Activated CD4-positive, CD25-positive, alpha-beta regulatory T cell treated with anti-CD3 and anti-CD28 coated beads, Interleukin-2, amount 50 U/mL, for 16 hours (primary cell): ENCODE results near the gene RHBG.
A peak's percentile ranks its signal among the peaks of the same experiment; 100 is the strongest.

ENCODE experiments used
- DNase-seq: peaks from one replicate; pipeline ENCODE4 v3.0.0-alpha.2; 2020; ENCODE audit warnings: low read depth, low spot score

Gene RHBG

DNA sequence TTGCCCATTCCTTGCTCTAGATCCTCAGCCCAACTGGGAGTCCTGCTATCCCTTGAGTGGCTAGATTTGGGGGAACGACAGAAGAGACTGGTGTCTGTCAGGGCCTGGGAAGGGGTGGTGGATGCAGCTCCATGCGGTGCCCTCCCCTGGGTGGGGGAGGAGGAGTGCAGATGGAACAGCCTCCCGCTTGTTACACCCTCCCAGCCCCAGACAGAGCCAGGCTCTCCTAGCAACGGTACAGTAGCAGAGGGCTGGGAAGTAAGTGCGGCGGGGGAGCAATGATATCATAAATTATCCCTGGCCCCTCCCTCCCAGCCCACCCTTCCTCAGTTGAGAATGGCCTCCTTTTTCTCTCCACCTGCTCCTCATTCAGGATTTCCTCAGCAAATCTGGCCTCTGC, 37.2 kb downstream of the RHBG start:
- no peak for DNase-seq

DNA sequence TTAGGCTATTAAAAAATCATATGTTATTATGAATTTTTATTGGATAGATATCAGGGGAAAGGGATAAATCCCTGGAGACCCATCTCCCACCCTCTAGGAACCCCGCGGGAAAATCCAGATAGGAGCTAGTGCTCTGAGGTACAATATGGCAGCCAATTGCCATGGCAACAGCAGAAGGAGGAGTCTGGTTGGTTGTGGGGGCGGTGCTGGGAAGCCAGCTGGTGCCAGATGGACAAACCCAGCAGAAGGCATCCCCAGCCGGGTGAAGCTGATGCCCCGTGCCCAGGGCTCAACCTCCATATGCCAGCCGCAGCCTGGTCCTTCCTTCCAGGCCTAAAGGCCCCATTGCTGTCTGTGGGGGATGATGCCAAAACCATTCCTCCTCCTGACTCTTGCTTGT, 38.3 kb downstream of the RHBG start:
- no peak for DNase-seq

DNA sequence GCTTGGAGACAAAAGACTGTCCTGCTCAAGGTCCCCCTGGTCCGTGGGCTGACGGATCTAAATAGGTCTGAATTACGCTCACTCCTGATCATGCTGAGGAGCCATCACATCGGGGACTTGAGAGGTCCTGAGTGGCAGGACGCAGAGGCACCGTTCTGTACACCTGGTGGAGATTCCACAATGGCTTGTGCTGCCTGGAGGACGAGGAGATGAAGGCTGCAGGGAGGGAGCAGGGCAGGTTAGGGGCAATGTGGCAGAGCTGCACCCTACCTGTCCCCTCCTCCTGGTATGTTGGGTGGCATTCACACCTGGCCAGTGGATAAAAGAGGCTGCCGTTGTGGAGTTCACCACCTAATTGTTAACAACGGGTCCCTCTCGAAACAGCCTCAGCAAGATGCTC, 38.7 kb downstream of the RHBG start:
- DNase-seq: no peak

DNA sequence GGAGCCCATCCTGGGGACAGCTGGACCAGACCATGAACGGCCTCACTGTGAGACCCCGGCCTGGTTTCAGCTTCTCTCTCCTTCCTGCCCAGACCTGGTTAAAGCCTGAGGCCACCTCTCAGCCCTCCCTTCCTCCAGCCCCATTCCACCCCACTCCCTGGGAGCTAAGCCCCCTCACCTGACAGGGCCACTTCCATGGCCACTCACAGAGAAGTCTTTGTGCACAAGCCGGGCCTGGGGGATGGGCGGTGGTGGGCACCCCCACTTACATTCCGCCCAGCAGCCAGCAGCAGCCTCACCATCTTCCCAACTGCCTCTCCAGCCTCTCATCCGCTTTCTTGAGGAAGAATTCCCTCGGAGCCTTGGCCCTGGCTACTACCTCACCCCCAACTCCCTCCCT, 40.4 kb downstream of the RHBG start:
- no peak for DNase-seq

DNA sequence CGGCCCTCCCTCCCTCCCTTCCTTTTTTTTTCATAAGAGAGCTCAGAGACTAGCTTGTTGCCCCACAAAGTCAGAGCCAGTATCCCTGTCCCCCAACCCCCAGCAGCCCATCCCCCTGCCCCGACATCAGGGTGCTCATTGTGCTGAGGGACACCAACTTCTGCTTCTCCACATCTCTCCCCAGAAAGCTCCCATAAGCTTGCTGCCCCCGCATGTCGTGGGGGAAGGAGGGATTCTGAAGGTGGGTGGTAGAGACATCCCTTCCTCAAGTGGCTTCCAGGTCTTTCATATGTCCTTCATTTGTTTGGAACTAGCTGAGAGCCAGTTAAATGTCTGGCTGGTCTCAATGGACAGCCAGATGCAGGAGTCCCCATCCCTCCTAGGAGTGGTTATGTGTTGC, 41.2 kb downstream of the RHBG start:
- DNase-seq: no peak

DNA sequence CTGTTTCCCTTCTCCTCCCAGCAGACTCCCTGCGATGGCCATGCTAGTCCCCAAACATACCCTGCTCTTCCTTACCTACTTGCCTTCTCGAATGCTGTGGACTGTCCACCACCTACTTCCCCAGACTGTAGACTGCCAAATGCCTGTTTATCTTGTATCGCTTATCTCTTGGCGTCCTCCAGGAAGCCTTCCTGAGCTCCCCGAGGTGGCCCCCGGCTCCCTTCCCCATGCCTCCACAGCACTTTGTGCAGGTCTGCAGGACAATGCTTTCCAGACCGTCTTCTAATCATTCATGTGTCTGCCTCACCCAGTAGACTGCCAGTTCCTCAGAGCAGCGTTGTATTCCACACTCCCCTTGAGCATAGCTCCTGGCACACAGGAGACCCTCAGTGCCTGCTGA, 41.7 kb downstream of the RHBG start:
- DNase-seq: no peak

DNA sequence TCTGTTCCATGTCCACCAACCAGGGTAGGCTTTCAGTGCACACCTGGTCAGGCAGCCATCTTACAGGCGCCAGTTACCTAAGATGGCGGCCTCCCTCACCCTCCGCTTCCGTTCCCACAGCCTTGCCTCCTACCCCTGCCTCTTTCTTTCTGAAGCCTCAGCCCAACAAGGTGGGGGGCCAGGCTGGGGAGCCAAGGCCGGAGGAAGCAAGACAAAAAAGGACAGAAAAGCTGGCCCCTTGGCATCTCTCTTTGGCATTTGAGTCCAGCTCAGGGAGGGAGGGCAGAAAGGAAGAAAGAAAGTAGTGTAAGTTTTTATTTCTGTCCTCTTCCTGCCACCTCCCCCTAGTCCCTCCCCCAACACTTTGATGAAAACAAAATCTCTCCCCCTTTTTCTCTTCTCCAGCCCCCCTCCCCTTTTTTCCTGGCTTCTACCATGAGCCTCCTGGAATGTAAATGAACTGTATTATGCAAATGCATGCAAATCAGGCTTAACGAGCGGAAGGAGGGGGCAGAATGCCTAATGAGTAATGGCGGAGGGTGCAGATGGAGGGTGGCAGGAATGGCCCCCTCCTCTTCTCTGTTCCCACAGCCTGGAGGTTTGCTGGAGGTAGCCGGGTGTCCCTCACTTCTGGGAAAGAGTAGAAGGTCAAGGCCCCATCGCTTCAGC, 43.8 kb downstream of the RHBG start:
- no peak for DNase-seq

DNA sequence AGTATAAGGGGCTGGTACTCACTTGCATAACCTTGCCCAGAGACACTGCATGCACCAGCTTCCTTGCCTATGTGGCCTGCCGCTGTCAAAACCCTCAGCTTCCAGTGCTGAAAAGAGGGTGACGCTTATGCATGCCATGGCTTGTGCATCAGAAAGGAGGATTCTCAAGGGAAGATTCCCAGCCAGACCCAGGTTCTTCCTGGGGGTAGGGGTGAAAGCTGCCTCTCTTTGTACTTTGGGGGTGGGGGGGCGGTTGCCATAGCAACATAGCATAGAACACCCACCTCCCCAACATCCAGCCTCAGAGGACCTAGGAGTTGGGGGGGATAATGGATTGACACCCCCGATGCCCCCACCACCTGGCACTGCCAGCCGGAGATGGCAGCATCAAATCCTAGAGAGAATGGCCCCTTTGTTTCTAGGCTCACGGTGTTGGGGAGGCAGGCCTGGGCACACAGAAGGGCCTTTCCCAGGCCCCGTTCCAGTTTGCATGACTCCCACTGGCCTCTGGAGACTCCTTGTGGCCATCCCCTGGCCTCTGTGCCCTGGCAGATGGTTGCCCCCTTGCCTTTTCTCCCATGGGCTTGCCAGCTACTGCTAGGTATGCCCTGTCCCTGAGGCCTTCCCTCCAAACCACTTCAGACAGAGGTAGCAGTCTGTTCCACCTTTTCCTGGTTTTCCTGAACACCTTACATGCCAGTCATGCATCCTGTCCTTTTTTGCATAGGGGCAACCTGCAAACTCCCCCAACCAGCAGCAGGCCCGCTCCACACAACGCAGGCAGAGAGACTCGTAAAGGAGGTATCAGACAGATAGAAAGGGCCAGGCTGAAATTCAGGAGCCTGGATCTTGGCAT, 44.6 kb downstream of the RHBG start:
- no peak for DNase-seq

DNA sequence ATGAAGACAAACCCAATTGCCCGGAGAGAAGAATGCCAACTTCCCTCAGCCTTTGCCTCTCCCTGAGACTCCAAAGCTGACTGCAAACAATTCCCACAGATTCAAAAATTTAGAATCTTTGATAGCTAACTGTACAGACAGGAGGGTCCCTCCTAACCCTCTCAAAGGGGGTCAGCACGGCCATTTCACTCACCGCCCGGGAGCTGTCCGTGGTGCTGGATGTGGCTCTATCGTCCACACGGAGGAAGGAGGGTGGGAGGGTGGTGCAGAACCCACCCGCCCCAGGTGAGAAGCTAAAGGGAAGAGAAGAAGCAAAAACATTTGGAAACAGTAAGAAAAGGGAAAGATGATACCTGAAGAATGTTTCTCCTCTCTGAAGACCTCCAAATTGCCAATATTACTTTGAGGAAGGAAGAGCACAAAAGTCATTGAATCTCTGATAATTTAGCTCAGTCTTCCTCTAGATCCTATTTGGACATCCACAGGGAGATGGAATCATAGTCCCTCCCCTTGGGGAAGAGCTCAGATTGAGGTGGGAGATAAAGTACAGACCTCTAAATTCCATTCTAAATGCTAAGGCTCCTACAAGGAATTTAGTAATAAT, 45.6 kb downstream of the RHBG start:
- no peak for DNase-seq

DNA sequence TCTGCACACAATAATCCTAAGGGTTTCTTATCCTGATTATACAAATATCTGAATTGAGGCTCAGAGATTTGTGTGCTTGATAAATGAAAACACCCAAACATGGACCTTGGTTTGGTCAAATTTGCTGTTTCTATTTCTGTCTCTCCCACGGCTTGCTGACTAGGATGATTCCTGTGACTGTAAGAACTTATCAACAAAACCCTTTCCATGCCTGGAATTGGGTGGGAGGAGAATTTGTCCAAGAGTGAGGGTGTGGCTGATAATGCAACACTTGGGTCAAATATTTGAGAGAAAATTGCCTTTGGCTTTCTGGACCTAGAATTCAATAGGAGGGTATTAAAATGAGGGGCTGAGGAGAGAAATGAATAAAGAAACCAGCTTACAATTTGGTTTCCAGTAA, 48.0 kb downstream of the RHBG start:
- no peak for DNase-seq

DNA sequence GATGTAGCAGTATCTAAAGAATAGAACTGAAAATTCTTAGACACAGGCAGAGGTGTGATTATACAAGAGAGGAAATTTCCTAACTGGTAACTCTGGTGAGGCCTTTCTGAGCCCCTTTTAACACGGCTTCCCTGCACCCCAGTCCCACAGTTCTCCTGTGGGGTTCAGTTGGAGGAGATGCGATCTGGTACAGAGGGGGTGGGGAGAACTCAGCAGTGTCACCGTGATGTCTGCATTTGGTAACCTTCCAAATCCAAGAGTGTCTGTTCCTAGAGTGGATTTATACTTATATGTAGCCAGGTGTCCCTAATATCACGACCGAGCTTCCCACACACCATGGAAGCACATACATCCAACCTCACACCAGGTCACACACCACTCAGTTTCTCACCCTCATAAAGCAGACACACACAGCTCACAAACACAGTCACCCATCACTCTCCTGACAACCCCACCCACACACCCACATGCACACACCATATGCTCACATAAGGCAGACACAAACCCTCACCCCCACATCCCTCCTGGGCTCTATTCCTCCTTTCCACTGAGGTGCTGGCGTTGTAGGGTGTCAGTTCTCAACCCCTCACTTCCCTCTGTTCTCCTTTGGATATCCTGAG, 48.5 kb downstream of the RHBG start:
- DNase-seq: no peak

DNA sequence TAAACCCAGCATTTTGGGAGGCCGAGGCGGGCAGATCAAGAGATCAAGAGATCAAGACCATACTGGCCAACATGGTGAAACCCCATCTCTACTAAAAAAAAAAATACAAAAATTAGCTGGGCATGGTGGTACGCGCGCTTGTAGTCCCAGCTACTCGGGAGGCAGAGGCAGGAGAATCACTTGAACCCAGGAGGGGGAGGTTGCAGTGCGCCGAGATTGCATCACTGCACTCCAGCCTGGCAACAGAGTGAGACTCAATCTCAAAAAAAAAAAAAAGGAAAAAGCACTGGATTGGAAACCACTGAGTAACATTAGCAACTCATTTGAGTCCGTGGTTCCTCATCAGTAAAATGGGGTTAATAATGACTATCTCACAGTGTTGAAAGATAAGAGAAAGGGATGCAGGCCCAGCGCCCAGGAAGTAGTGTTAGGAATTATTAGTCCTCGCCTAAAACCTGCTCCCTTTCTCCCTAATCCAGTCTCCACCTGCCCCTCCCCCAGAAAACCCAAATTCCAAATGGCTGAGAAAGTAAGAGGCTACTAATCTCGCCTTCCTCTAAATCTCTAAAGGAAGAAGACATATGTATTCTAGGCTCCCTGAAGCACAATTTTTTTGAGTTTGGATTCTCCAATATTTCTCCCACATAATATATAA, 49.5 kb downstream of the RHBG start:
- no peak for DNase-seq

DNA sequence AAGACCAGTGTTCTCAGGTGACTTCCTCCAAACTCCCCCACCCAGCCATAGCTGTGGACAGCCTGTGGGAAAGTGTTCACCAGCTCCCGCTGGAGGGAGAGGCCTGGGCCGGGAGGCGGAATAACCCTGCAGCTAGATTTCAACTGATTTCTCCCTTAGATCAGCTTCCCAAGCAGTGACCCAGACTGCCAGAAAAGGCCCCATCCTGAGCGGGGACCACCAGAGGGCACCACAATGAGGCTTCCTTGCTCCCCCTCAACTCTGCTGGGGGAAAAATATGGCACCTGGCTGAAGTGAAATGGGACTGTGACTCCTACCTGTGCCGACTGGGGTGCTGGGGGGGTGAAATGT, 50.8 kb downstream of the RHBG start:
- no peak for DNase-seq

DNA sequence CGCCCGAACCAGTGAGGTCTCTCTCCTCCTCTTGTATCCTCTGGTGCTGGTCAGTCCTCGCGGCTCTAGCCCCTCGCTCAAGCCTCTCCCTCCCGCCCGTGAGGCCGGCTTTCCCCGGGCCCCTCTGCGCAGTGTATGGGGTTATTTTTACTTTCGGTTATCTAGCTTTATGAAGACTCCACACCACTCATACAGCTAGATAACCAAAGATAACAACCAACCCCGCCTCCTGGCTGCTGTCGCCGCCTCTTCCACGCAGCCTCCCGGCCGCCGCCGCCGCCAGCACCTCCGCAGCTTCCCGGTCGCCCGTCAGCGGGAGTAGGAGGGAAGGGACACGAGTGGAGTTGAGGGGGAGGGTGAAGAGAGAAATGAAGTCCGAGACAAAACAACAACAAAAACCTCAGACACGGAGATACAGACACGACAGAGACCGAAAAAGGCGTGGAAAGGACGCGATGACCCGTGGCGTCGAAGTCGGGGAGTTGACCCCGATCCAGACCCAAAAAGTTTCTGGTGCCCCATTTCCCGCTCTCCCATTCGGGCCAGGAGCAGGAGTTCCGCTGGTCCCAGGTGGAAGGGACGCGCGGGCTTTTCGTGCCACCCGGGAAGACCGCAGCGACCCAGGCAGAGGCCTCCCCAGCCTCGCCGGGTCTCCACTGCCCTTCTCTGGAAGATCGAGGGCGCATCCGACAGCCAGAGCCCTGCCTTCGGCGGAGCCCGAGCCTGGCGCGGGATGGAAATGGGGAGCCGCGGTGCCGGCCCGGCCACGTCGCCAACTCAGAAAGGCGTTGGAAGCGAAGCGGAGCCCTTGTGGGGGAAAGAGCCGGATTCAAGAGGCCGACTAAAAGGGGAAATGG, 51.4 kb downstream of the RHBG start:
- DNase-seq: peak; percentile 6

DNA sequence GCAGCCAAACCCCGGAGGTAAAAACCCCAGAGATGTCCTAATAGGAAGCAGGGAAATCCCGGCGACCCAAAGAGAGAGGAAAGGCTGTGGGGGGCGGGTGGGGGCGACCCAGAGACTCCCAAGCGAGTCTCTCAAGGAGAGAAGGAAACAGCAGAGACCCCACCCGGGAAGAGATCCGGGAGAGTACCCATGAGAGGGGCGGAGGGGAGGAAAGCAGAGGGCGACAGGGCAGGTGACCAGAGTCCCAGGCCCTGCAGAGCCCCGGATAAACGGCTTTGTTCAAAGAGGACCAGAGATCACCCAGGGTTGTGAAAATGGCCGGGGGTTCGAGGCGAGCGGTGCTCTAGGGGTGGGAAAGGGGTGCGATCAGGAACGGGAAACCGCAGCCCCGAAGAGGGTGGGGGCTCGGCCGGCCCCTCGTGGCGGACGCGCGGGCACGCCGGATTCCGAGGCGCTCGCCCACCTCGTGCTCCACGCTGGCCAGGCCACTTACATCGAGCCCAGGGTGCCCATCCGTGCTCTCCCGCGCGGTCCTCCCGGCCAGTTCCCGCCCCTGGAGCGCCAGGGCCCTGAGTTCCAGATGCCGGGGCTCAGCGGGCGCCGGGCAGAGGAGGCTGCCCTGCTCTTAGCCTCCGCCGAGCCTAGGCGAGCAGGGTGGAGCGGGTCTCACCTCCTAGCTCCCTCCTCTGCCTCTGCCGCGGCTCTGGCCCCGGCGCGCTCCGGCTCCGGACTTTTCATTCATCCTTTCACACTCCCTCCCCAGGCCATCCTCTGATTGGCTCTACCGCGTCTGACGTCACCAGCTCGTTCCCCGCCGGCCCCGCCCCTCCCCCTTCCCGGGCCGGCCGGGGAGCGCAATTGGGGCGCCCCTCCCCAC, 52.3 kb downstream of the RHBG start:
- DNase-seq: peak; percentile 28

DNA sequence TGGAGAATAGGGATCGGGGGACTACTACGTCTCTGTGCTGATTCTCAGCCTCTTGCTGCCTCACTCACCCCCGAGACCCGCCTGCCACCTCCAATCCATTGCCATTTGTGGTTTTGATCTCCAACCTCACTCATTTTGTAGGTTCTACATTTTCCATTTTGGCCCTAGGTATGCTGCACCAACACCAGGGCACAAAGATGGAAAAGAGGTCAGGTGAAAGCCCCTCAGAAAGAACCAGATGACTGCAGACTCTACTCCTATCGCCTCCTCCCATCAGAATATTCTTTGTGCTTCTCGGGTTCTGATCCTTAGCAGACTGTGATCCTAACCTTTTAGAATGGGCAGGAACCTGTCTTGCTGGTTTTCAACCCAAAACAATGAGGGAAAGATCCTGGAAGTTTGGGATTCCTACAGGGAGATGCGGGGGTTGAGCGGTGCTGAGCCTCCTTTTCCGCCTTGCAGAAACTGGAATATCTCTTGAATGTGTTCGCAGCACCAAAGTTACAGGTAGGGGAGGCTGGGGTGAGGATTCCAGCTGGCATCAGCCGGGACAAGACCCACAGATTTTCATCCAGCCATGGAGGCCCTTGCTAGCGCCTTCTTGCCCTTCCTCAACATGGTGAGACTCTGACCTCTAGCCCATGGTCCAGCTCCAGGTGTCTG, 53.1 kb downstream of the RHBG start:
- DNase-seq: no peak

DNA sequence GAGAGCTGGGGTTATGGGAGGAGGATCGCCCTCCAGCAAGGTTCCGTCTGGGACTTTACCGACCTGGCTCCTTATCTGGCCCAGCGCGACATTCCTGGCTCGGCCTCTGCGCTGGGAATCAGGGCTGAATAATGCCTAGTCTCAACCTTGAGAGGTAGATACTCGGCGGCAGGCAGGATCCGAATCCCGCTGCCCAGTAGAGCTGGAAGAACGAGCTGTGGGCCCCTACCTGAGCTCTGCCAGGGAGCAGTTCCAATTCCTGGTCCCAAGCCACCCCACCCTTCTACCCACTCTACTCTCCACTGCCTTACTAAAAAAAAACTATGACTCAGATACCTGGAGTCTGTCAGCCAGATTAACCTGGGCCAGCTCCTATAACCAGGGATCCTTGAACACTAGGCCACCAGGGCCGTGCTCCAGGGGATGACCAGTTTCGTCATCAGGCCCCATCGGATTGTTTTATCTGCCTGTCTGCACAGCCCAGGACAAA, 53.6 kb downstream of the RHBG start:
- DNase-seq: no peak

DNA sequence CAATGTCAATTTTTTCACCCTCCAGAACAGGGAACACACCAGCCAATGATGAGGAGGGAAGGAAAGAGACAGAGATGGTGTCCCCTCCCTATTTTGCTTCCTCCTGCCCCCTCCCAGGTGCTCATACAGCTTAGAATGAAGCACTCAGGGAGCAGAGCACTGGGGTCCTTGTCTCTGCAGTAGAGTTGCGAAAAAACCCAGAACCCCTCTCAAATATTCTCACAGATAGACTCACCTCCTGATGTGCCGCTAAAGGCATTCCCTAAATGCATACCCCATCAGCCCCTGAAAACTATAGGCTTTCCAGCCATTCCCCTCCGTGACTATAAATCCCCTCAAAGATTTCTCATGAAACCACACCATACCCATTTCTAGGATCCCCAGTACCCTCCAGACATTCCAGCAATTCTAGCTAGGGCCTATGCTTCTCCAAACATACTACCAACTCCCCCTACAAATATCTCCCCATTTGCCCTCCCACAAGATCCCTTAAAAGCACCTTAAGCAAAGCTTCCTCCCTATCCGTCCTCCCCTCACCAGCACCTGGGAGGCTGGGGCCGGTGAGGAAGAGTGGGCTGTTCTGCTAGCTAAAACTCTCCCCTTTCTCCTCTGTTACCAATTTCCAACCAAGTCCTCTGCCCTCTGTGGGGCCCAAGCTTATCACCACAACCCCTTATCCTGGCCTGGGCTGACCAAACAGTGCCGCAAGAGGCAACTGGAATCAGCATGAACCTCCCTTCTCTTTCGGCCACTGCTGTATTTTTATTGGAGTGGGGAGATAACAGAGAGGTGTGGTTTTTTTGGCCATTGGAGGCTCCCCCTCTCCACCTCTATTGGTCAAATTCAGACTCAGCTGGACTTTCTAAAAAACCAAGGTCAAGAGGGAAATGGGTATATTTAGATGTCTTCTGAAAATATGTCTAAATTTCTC, 54.7 kb downstream of the RHBG start:
- no peak for DNase-seq
